Omental fat pad (tissue), 4 donors: ENCODE data around the gene TAAR1. TPM values are rescaled to one million over a fixed set of nuclear protein-coding genes. Genes with fewer than 3 reads are reported as not detected.

Source experiments
- ATAC-seq: fragments of 150-250 bp; one replicate; pipeline ENCODE4 v1.9.1; 2016; ENCODE audit warnings: mild to moderate bottlenecking, moderate library complexity; ENCODE audit not compliant: low FRiP score
- DNase-seq: peaks from one replicate; pipeline ENCODE4 v3.0.0-alpha.2; 2019; ENCODE audit warnings: low spot score
- CTCF ChIP-seq, 3 donors: fragments of 450-650 bp; IDR thresholded peaks; one replicate each; pipeline ENCODE4 v1.5.1; 2016 to 2017; ENCODE audit warnings: antibody characterized with exemption in 3 of 3, mild to moderate bottlenecking in 3 of 3, moderate library complexity in 2 of 3
- total RNA-seq, 4 donors: library from RNA; depleted of rRNA; stranded (reverse); fragments of >200 nt; gene quantifications; one replicate each; pipeline ENCODE4 v1.1.0, GENCODE V29; 2016

The TAAR1 gene
- total RNA-seq, 4 donors from 2014 or later, result not detected

DNA sequence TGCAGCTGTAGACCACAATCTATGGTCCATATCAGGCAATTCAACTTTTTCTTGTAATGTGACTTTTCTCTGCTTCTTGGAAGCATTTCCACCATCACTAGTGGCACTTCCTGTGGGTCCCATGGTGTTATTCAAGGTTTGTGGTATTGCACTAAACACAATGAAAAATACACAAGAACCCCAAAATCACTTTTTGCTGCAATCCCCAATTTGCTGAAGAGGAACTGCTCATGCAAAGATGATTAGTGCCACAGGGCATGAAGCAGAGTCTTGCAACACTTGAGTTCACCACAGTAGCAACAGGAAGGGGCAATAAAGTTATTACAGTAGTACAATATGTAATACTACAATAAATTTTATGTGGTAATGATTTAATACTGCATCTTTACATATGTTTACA lies 16.8 kb upstream of the TAAR1 start:
- ATAC-seq (no peak), DNase-seq (no peak)
- no peak for TF ChIP-seq CTCF (IDR thresholded peaks at IDR 0.05)

- TF ChIP-seq CTCF (IDR thresholded peaks at IDR 0.05), result no peak
- DNase-seq, result no peak
- no peak for ATAC-seq
These were observed 16.0 kb upstream of the TAAR1 start for GRCh38 chr6:132675002-132675401.

GRCh38 chr6:132673376-132674094 lies 14.6 kb upstream of the TAAR1 start:
- no peak for ATAC-seq
- TF ChIP-seq CTCF (IDR thresholded peaks at IDR 0.05), result no peak

GRCh38 chr6:132671295-132671694 lies 12.3 kb upstream of the TAAR1 start:
- no peak for DNase-seq
- no peak for TF ChIP-seq CTCF (IDR thresholded peaks at IDR 0.05)
- ATAC-seq, result no peak

More at GRCh38 chr6:132673376-132674094, 14.6 kb upstream of the TAAR1 start:
- no peak for DNase-seq

- no peak for TF ChIP-seq CTCF (IDR thresholded peaks at IDR 0.05)
- DNase-seq (no peak), ATAC-seq (peak; percentile 86)
These were observed 10.8 kb upstream of the TAAR1 start for GRCh38 chr6:132669690-132670291.

DNA sequence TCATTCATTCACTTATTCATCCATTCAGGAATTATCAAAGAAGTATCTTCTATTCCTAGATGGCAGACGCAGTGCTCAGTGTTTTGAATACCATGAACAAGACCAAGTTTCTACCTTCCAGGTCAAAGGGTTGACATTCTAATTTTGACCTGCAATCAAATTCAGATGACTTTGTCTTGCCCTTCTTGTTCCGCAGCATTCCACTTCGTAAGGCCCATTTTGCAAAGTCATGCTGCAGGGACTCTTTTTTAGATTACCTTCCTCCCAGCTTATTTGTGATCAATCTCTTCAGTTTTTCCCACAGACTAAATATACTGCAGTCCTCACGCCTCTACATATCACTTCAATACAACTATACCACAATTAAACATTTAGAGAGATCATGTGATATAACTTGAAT lies 7.1 kb upstream of the TAAR1 start:
- DNase-seq (no peak), ATAC-seq (no peak)
- no peak for TF ChIP-seq CTCF (IDR thresholded peaks at IDR 0.05)
